GM04503 (cell line): ENCODE results near the gene RIC8A.
"Not testable (repeated sequence)": the region's sequence is repeated elsewhere in the genome, so short reads cannot be mapped to it uniquely, and the experiment has no call there.

Experiments used
- DNase-seq: peaks from one replicate; pipeline ENCODE4 v3.0.0-alpha.2; 2012; ENCODE audit warnings: low read depth

The RIC8A gene

GRCh38 chr11:218815-219593, 11.5 kb downstream of the RIC8A start:
- DNase-seq = no peak

GRCh38 chr11:220641-221215, 13.2 kb downstream of the RIC8A start:
- DNase-seq = not testable (repeated sequence)

GRCh38 chr11:221539-221938, 14.0 kb downstream of the RIC8A start:
- no peak for DNase-seq

- DNase-seq = no peak
These were observed 14.7 kb downstream of the RIC8A start for GRCh38 chr11:221998-222789.

- no peak for DNase-seq
These were observed 15.7 kb downstream of the RIC8A start for GRCh38 chr11:223026-223789.

GRCh38 chr11:223884-224283, 16.4 kb downstream of the RIC8A start:
- DNase-seq = no peak

GRCh38 chr11:224424-224823, 16.9 kb downstream of the RIC8A start:
- no peak for DNase-seq

- no peak for DNase-seq
These were observed 18.4 kb downstream of the RIC8A start for GRCh38 chr11:225734-226453.

GRCh38 chr11:227824-228379, 20.4 kb downstream of the RIC8A start:
- no peak for DNase-seq

- DNase-seq = no peak
These were observed 22.9 kb downstream of the RIC8A start for GRCh38 chr11:230431-230830.

GRCh38 chr11:232783-233565, 25.5 kb downstream of the RIC8A start:
- no peak for DNase-seq

- DNase-seq = no peak
These were observed 27.7 kb downstream of the RIC8A start for GRCh38 chr11:235180-235579.

- no peak for DNase-seq
These were observed 28.1 kb downstream of the RIC8A start for GRCh38 chr11:235609-235996.

- DNase-seq = peak; percentile 29
These were observed 28.7 kb downstream of the RIC8A start, which contains the start of gene SIRT3 for GRCh38 chr11:235997-236773. Gene SIRT3, minus strand, starts transcription at chr11:236342. Its CDS starts 14 bp downstream, at chr11:236328.

- DNase-seq = peak; percentile 27
These were observed 29.6 kb downstream of the RIC8A start, which contains the start of gene PSMD13 for GRCh38 chr11:236774-237767. Gene PSMD13, plus strand, starts transcription at chr11:236976. Its CDS starts 74 bp downstream, at chr11:237050.

GRCh38 chr11:238346-238745, 30.8 kb downstream of the RIC8A start:
- not testable (repeated sequence) for DNase-seq

- DNase-seq = no peak
These were observed 32.8 kb downstream of the RIC8A start for GRCh38 chr11:240315-240714.

- DNase-seq = no peak
These were observed 34.1 kb downstream of the RIC8A start for GRCh38 chr11:241634-242033.
